Astrocyte (in vitro differentiated cells and primary cell): ENCODE measurements around the gene TRIO. TPM values are rescaled to one million over a fixed set of nuclear protein-coding genes. Genes with fewer than 3 reads are reported as not detected.

ENCODE experiments used
- DNase-seq: peaks from one replicate; pipeline ENCODE4 v3.0.0-alpha.2; 2010; ENCODE audit warnings: low read depth
- FAIRE-seq: peaks from 2 replicates; lab custom pipeline; 2011; peaks lifted over from hg19 to GRCh38; lab: Jason Lieb, UNC
- H2AFZ ChIP-seq: 2 replicates; pipeline ENCODE4 v1.6.0; 2012; ENCODE audit warnings: low read depth, low read length, inconsistent platforms
- H3K27ac ChIP-seq: 2 replicates; pipeline ENCODE4 v1.5.1; 2011; ENCODE audit warnings: low read depth, low read length, inconsistent platforms
- H3K27me3 ChIP-seq: 2 replicates; pipeline ENCODE4 v1.6.0; 2011; ENCODE audit warnings: low read length, inconsistent platforms; ENCODE audit not compliant: insufficient read depth
- H3K36me3 ChIP-seq: 2 replicates; pipeline ENCODE4 v1.5.1; 2011; ENCODE audit warnings: low read length, inconsistent platforms; ENCODE audit not compliant: insufficient read depth
- H3K4me1 ChIP-seq: 2 replicates; pipeline ENCODE4 v1.5.1; 2011; ENCODE audit warnings: low read length, inconsistent platforms; ENCODE audit not compliant: insufficient read depth
- H3K4me2 ChIP-seq: 2 replicates; pipeline ENCODE4 v1.6.0; 2012; ENCODE audit warnings: low read length, inconsistent platforms
- H3K4me3 ChIP-seq: 2 replicates; pipeline ENCODE4 v1.5.1; 2011; ENCODE audit warnings: low read depth, mild to moderate bottlenecking, low read length, inconsistent platforms; ENCODE audit not compliant: insufficient read depth
- H3K79me2 ChIP-seq: 2 replicates; pipeline ENCODE4 v1.6.0; 2012; ENCODE audit warnings: mild to moderate bottlenecking, low read length, inconsistent platforms; ENCODE audit not compliant: insufficient read depth
- H3K9ac ChIP-seq: 2 replicates; pipeline ENCODE4 v1.6.0; 2012; ENCODE audit warnings: mild to moderate bottlenecking, low read length, inconsistent platforms
- H3K9me3 ChIP-seq: 2 replicates; pipeline ENCODE4 v1.5.1; 2012; ENCODE audit warnings: low read depth, mild to moderate bottlenecking, low read length, inconsistent platforms; ENCODE audit not compliant: insufficient read depth
- H4K20me1 ChIP-seq: 2 replicates; pipeline ENCODE4 v1.6.0; 2012; ENCODE audit warnings: low read length, inconsistent platforms; ENCODE audit not compliant: insufficient read depth
- H3K27ac Mint-ChIP-seq: one replicate; pipeline ENCODE4 v1.8.0; 2021; ENCODE audit warnings: mild to moderate bottlenecking, mixed read lengths; ENCODE audit not compliant: unreplicated experiment
- H3K27me3 Mint-ChIP-seq: one replicate; pipeline ENCODE4 v1.8.0; 2021; ENCODE audit warnings: low read depth, mixed read lengths; ENCODE audit not compliant: unreplicated experiment
- H3K36me3 Mint-ChIP-seq: one replicate; pipeline ENCODE4 v1.8.0; 2021; ENCODE audit warnings: low read depth, mixed read lengths; ENCODE audit not compliant: unreplicated experiment
- H3K4me1 Mint-ChIP-seq: one replicate; pipeline ENCODE4 v1.8.0; 2021; ENCODE audit warnings: low read depth, mixed read lengths; ENCODE audit not compliant: unreplicated experiment
- H3K4me3 Mint-ChIP-seq: one replicate; pipeline ENCODE4 v1.8.0; 2021; ENCODE audit warnings: mild to moderate bottlenecking, moderate library complexity, mixed read lengths; ENCODE audit not compliant: unreplicated experiment
- H3K9me3 Mint-ChIP-seq: one replicate; pipeline ENCODE4 v1.8.0; 2021; ENCODE audit warnings: mild to moderate bottlenecking, mixed read lengths; ENCODE audit not compliant: unreplicated experiment
- CTCF ChIP-seq: IDR thresholded peaks from 2 replicates; pipeline ENCODE4 v1.5.1; 2011; ENCODE audit warnings: low read depth, mild to moderate bottlenecking, inconsistent platforms, low read length, moderate library complexity; ENCODE audit not compliant: insufficient read depth
- EZH2 ChIP-seq: IDR thresholded peaks from 2 replicates; pipeline ENCODE4 v1.6.1; 2012; ENCODE audit warnings: mild to moderate bottlenecking, low read length, inconsistent platforms; ENCODE audit not compliant: insufficient read depth
- total RNA-seq: library from RNA; stranded (reverse); gene quantifications from 2 replicates; pipeline ENCODE4 v1.2.1, GENCODE V29; 2021

TRIO gene
- total RNA-seq, 1 donor from 2014 or later: 347 TPM

GRCh38 chr5:14406554-14406849 lies 263.4 kb downstream of the TRIO start:
- Histone ChIP-seq H3K4me3 (no peak overlapping the region), H3K27me3 (no peaks in the 10 kb centered on the region), H3K4me1 (peaks cover 48% of the 10 kb centered on the region), H3K9me3 (no peaks in the 10 kb centered on the region), H3K27ac (peak overlapping the region; percentile 93), H4K20me1 (peaks cover 38% of the 10 kb centered on the region), H3K36me3 (peaks cover 55% of the 10 kb centered on the region), H2AFZ (no peak overlapping the region), H3K4me2 (peak overlapping the region; percentile 63), H3K9ac (peak overlapping the region; percentile 69), H3K79me2 (peaks cover 55% of the 10 kb centered on the region)
- no peaks in the 10 kb centered on the region for H3K27me3 Mint-ChIP-seq
- peaks cover 47% of the 10 kb centered on the region for H3K4me1 Mint-ChIP-seq
- H3K36me3 Mint-ChIP-seq: peaks cover 22% of the 10 kb centered on the region
- DNase-seq: peak; percentile 97
- H3K9me3 Mint-ChIP-seq: no peaks in the 10 kb centered on the region
- peak overlapping the region; percentile 67 for H3K4me3 Mint-ChIP-seq
- peak overlapping the region; percentile 70 for H3K27ac Mint-ChIP-seq
- TF ChIP-seq CTCF: no peak
- TF ChIP-seq EZH2: no peak
- FAIRE-seq: peak; percentile 86

- H3K36me3 ChIP-seq: peaks cover 55% of the 10 kb centered on the region
- H2AFZ ChIP-seq: no peak overlapping the region
- Mint-ChIP-seq H3K9me3 (no peaks in the 10 kb centered on the region), H3K27me3 (no peaks in the 10 kb centered on the region), H3K27ac (peak overlapping the region; percentile 70), H3K4me3 (no peak overlapping the region), H3K4me1 (peaks cover 43% of the 10 kb centered on the region), H3K36me3 (peaks cover 19% of the 10 kb centered on the region)
- FAIRE-seq (no peak), DNase-seq (no peak)
- peak overlapping the region; percentile 69 for H3K9ac ChIP-seq
- H3K27me3 ChIP-seq: no peaks in the 10 kb centered on the region
- peak overlapping the region; percentile 93 for H3K27ac ChIP-seq
- H3K79me2 ChIP-seq: peaks cover 53% of the 10 kb centered on the region
- peaks cover 34% of the 10 kb centered on the region for H4K20me1 ChIP-seq
- H3K4me1 ChIP-seq: peaks cover 48% of the 10 kb centered on the region
- H3K4me3 ChIP-seq: peak overlapping the region; percentile 11
- H3K4me2 ChIP-seq: peak overlapping the region; percentile 63
- TF ChIP-seq CTCF (no peak), EZH2 (no peak)
- H3K9me3 ChIP-seq: no peaks in the 10 kb centered on the region
Observed at GRCh38 chr5:14407051-14407450, 263.9 kb downstream of the TRIO start.

GRCh38 chr5:14407746-14408175 lies 264.6 kb downstream of the TRIO start:
- H4K20me1 ChIP-seq: peaks cover 34% of the 10 kb centered on the region
- peak overlapping the region; percentile 93 for H3K27ac ChIP-seq
- peaks cover 59% of the 10 kb centered on the region for H3K36me3 ChIP-seq
- no peak for TF ChIP-seq CTCF
- no peak for TF ChIP-seq EZH2
- no peaks in the 10 kb centered on the region for H3K9me3 ChIP-seq
- Mint-ChIP-seq H3K27ac (peak overlapping the region; percentile 69), H3K9me3 (no peaks in the 10 kb centered on the region), H3K4me3 (no peak overlapping the region), H3K27me3 (no peaks in the 10 kb centered on the region), H3K36me3 (peaks cover 19% of the 10 kb centered on the region), H3K4me1 (peaks cover 41% of the 10 kb centered on the region)
- H2AFZ ChIP-seq: no peak overlapping the region
- peak; percentile 65 for DNase-seq
- H3K4me1 ChIP-seq: peaks cover 54% of the 10 kb centered on the region
- no peak overlapping the region for H3K4me3 ChIP-seq
- peaks cover 53% of the 10 kb centered on the region for H3K79me2 ChIP-seq
- peak overlapping the region; percentile 63 for H3K4me2 ChIP-seq
- peak overlapping the region; percentile 69 for H3K9ac ChIP-seq
- H3K27me3 ChIP-seq: no peaks in the 10 kb centered on the region
- no peak for FAIRE-seq
